GM12873 (cell line): ENCODE results near the gene ITPA.

Experiments
- CTCF ChIP-seq: IDR thresholded peaks from 2 replicates; pipeline ENCODE4 v1.5.1; 2012; ENCODE audit warnings: low read depth, mild to moderate bottlenecking, moderate library complexity, low read length, control low read depth; ENCODE audit not compliant: insufficient read depth; ENCODE audit errors: missing control alignments

The ITPA gene

GRCh38 chr20:3248167-3248992 is 39.1 kb downstream of the ITPA start:
- no peak for TF ChIP-seq CTCF

- TF ChIP-seq CTCF = no peak
These were observed 39.7 kb downstream of the ITPA start for GRCh38 chr20:3248993-3249347.

- peak; percentile 38 for TF ChIP-seq CTCF
These were observed 40.8 kb downstream of the ITPA start for GRCh38 chr20:3250091-3250504.

- no peak for TF ChIP-seq CTCF
These were observed 42.5 kb downstream of the ITPA start for GRCh38 chr20:3251806-3252205.

- TF ChIP-seq CTCF = no peak
These were observed 46.4 kb downstream of the ITPA start for GRCh38 chr20:3255728-3256127.

GRCh38 chr20:3258429-3258828 is 49.1 kb downstream of the ITPA start:
- no peak for TF ChIP-seq CTCF

GRCh38 chr20:3262566-3262965 is 53.3 kb downstream of the ITPA start:
- TF ChIP-seq CTCF = no peak
